ENCODE results near the gene ZP2. TPM values are rescaled to one million over a fixed set of nuclear protein-coding genes. Genes with fewer than 3 reads are reported as not detected.

ZP2 gene
- total RNA-seq, 1 experiment from 2014 or later, result not detected

GRCh38 chr16:21226749-21227148, 15.4 kb upstream of the ZP2 start:
- Histone ChIP-seq H3K4me3 (ENCODE audit: low read depth, low read length) (no peak overlapping the region), H3K27me3 (replicated peaks; ENCODE audit: control insufficient read depth, insufficient read depth, low read length) (no peaks in the 10 kb centered on the region), H3K4me1 (peaks cover 21% of the 10 kb centered on the region), H3K36me3 (ENCODE audit: control insufficient read depth, insufficient read depth, low read length) (no peaks in the 10 kb centered on the region), H3K9me3 (no peaks in the 10 kb centered on the region)
- Mint-ChIP-seq H3K9me3 (ENCODE audit: unreplicated experiment) (no peaks in the 10 kb centered on the region), H3K4me3 (ENCODE audit: unreplicated experiment) (no peak overlapping the region), H3K27me3 (ENCODE audit: insufficient read depth, unreplicated experiment) (no peaks in the 10 kb centered on the region), H3K27ac (ENCODE audit: unreplicated experiment) (no peak overlapping the region), H3K36me3 (ENCODE audit: insufficient read depth, unreplicated experiment) (no peaks in the 10 kb centered on the region), H3K4me1 (ENCODE audit: low read depth, unreplicated experiment) (peaks cover 13% of the 10 kb centered on the region)
- BruUV-seq (replicated peaks), result no TSS peak
- DNase-seq, result no peak
- TF ChIP-seq, protein P1, sequence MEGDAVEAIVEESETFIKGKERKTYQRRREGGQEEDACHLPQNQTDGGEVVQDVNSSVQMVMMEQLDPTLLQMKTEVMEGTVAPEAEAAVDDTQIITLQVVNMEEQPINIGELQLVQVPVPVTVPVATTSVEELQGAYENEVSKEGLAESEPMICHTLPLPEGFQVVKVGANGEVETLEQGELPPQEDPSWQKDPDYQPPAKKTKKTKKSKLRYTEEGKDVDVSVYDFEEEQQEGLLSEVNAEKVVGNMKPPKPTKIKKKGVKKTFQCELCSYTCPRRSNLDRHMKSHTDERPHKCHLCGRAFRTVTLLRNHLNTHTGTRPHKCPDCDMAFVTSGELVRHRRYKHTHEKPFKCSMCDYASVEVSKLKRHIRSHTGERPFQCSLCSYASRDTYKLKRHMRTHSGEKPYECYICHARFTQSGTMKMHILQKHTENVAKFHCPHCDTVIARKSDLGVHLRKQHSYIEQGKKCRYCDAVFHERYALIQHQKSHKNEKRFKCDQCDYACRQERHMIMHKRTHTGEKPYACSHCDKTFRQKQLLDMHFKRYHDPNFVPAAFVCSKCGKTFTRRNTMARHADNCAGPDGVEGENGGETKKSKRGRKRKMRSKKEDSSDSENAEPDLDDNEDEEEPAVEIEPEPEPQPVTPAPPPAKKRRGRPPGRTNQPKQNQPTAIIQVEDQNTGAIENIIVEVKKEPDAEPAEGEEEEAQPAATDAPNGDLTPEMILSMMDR (IDR thresholded peaks at IDR 0.05; ENCODE audit: insufficient read depth in 1 of 2, low read depth in 1 of 2, low read length in 1 of 2, severe bottlenecking in 1 of 2, unreplicated experiment in 1 of 2), result no peak
- intact Hi-C loops (cut with micrococcal nuclease; ENCODE audit: unreplicated experiment), result no loop called here
- POLR2A ChIA-PET, result no interaction called here
- CTCF ChIA-PET, result interaction anchor here (0.6 kb wide), 1 partner anchor 16 kb away, joined by 4 read pairs; no protein-coding TSS in a partner anchor

DNA sequence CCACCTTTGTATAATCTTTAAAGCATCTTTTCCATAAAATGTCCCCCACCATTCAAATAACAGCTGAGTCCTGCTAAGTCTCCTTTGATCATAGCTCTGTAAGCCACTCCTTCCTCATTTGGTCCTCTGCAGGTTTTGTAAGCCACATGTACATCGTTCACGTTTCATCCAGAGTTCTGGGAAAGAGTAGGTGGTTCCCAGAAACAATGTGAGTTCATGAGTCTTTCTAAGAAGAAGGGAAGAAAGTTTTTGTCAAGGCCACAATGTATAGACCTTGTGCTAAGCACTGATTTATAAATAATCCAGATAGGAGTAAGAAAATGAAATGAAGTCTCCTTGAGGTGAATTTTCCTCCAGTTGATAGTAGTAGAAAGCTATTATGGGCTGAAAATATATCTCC, 13.4 kb upstream of the ZP2 start:
- no peaks in the 10 kb centered on the region for H3K27me3 Mint-ChIP-seq (ENCODE audit: insufficient read depth, unreplicated experiment)
- no peak for DNase-seq
- no peak overlapping the region for H3K4me3 Mint-ChIP-seq (ENCODE audit: unreplicated experiment)
- H3K36me3 ChIP-seq (ENCODE audit: control insufficient read depth, insufficient read depth, low read length), result no peaks in the 10 kb centered on the region
- no peaks in the 10 kb centered on the region for H3K27me3 ChIP-seq (replicated peaks; ENCODE audit: control insufficient read depth, insufficient read depth, low read length)
- ChIA-PET CTCF (no interaction called here), POLR2A (no interaction called here)
- no TSS peak for BruUV-seq (replicated peaks)
- TF ChIP-seq, protein P1 (IDR thresholded peaks at IDR 0.05; ENCODE audit: insufficient read depth in 1 of 2, low read depth in 1 of 2, low read length in 1 of 2, severe bottlenecking in 1 of 2, unreplicated experiment in 1 of 2), result no peak
- intact Hi-C loops (cut with micrococcal nuclease; ENCODE audit: unreplicated experiment), result no loop called here
- no peaks in the 10 kb centered on the region for H3K36me3 Mint-ChIP-seq (ENCODE audit: insufficient read depth, unreplicated experiment)
- peaks cover 21% of the 10 kb centered on the region for H3K4me1 Mint-ChIP-seq (ENCODE audit: low read depth, unreplicated experiment)
- H3K9me3 ChIP-seq, result no peaks in the 10 kb centered on the region
- H3K4me1 ChIP-seq, result peaks cover 26% of the 10 kb centered on the region
- H3K4me3 ChIP-seq (ENCODE audit: low read depth, low read length), result no peak overlapping the region
- H3K9me3 Mint-ChIP-seq (ENCODE audit: unreplicated experiment), result no peaks in the 10 kb centered on the region
- no peak overlapping the region for H3K27ac Mint-ChIP-seq (ENCODE audit: unreplicated experiment)

DNA sequence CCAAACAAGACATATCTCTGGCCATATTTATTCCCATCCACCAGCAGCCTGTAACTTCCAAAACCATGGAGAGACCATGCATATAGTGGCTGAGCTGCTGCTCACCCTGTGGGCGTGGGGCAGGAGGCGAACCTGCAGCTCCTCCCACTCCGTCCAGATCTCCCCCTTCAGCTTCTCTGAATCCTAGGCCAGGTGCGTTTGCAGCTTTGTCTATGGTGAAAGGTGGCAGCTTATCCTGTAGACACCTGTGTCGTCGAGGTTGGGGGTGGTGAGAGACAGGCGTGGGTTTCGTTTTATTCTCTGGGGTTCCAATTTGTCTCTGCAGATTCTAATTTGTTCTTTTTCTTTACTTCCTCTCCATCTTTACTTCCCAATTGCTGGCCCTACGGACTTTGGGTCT, 12.4 kb upstream of the ZP2 start:
- H3K9me3 Mint-ChIP-seq (ENCODE audit: unreplicated experiment), result no peaks in the 10 kb centered on the region
- ChIA-PET POLR2A (no interaction called here), CTCF (no interaction called here)
- BruUV-seq (replicated peaks), result no TSS peak
- H3K9me3 ChIP-seq, result no peaks in the 10 kb centered on the region
- H3K27me3 Mint-ChIP-seq (ENCODE audit: insufficient read depth, unreplicated experiment), result no peaks in the 10 kb centered on the region
- intact Hi-C loops (cut with micrococcal nuclease; ENCODE audit: unreplicated experiment), result no loop called here
- H3K36me3 Mint-ChIP-seq (ENCODE audit: insufficient read depth, unreplicated experiment), result no peaks in the 10 kb centered on the region
- no peak overlapping the region for H3K4me3 Mint-ChIP-seq (ENCODE audit: unreplicated experiment)
- peaks cover 26% of the 10 kb centered on the region for H3K4me1 ChIP-seq
- TF ChIP-seq, protein P1 (IDR thresholded peaks at IDR 0.05; ENCODE audit: insufficient read depth in 1 of 2, low read depth in 1 of 2, low read length in 1 of 2, severe bottlenecking in 1 of 2, unreplicated experiment in 1 of 2), result no peak
- DNase-seq, result peak in 1 of 2 experiments; percentile 5
- no peak overlapping the region for H3K27ac Mint-ChIP-seq (ENCODE audit: unreplicated experiment)
- H3K4me1 Mint-ChIP-seq (ENCODE audit: low read depth, unreplicated experiment), result peaks cover 21% of the 10 kb centered on the region
- no peaks in the 10 kb centered on the region for H3K27me3 ChIP-seq (replicated peaks; ENCODE audit: control insufficient read depth, insufficient read depth, low read length)
- no peak overlapping the region for H3K4me3 ChIP-seq (ENCODE audit: low read depth, low read length)
- H3K36me3 ChIP-seq (ENCODE audit: control insufficient read depth, insufficient read depth, low read length), result no peaks in the 10 kb centered on the region

All from Caco-2 (cell line).